ENCODE measurements around the gene MLH3. TPM values are rescaled to one million over a fixed set of nuclear protein-coding genes. Genes with fewer than 3 reads are reported as not detected.
A peak's percentile ranks its signal among the peaks of the same experiment; 100 is the strongest.

MLH3 gene
- total RNA-seq, 1 donor from 2014 or later: 20.0 TPM

- intact Hi-C loops (cut with DNase I): no loop called here
- no peak for DNase-seq (ENCODE audit: low spot score)
Measured at GRCh38 chr14:74977901-74978385, 73.3 kb downstream of the MLH3 start.

GRCh38 chr14:74977164-74977900 is 73.9 kb downstream of the MLH3 start:
- DNase-seq (ENCODE audit: low spot score): no peak
- intact Hi-C loops (cut with DNase I): no loop called here

GRCh38 chr14:74976264-74977113 is 74.8 kb downstream of the MLH3 start:
- DNase-seq (ENCODE audit: low spot score): peak; percentile 39
- intact Hi-C loops (cut with DNase I): no loop called here

- intact Hi-C loops (cut with DNase I): no loop called here
Measured at GRCh38 chr14:74975059-74975810, 76.0 kb downstream of the MLH3 start.

GRCh38 chr14:74974364-74975058 is 76.8 kb downstream of the MLH3 start:
- intact Hi-C loops (cut with DNase I): no loop called here
- peak; percentile 71 for DNase-seq (ENCODE audit: low spot score)

More at GRCh38 chr14:74975059-74975810, 76.0 kb downstream of the MLH3 start:
- DNase-seq (ENCODE audit: low spot score): peak; percentile 90

- intact Hi-C loops (cut with DNase I): no loop called here
- peak; percentile 55 for DNase-seq (ENCODE audit: low spot score)
Measured at GRCh38 chr14:74973905-74974363, 77.3 kb downstream of the MLH3 start.

GRCh38 chr14:74973003-74973653 is 78.1 kb downstream of the MLH3 start:
- peak; percentile 90 for DNase-seq (ENCODE audit: low spot score)
- intact Hi-C loops (cut with DNase I): no loop called here

- intact Hi-C loops (cut with DNase I): no loop called here
- DNase-seq (ENCODE audit: low spot score): no peak
Measured at GRCh38 chr14:74968811-74969210, 82.5 kb downstream of the MLH3 start.

GRCh38 chr14:74965486-74966153 is 85.6 kb downstream of the MLH3 start:
- intact Hi-C loops (cut with DNase I): no loop called here
- DNase-seq (ENCODE audit: low spot score): no peak

- no peak for DNase-seq (ENCODE audit: low spot score)
- intact Hi-C loops (cut with DNase I): no loop called here
Measured at GRCh38 chr14:74964787-74965485, 86.3 kb downstream of the MLH3 start.

Other genes with a start within 250 kb of the MLH3 start
- gene PROX2, start 175.3 kb downstream of the MLH3 start, total RNA-seq: not detected
- gene DLST, start 169.6 kb downstream of the MLH3 start, total RNA-seq: 202 TPM
- gene RPS6KL1, start 128.2 kb downstream of the MLH3 start, total RNA-seq: 19.8 TPM
- gene PGF, start 95.9 kb downstream of the MLH3 start, total RNA-seq: 9.4 TPM
- 36.4 TPM for gene EIF2B2, start 48.5 kb downstream of the MLH3 start, total RNA-seq
- gene ACYP1, start 12.6 kb upstream of the MLH3 start, total RNA-seq: 12.2 TPM
- 5.2 TPM for gene ZC2HC1C, start 18.2 kb upstream of the MLH3 start, total RNA-seq
- gene NEK9, start 75.6 kb upstream of the MLH3 start, total RNA-seq: 115 TPM
- 283 TPM for gene TMED10, start 125.1 kb upstream of the MLH3 start, total RNA-seq
- 25.8 TPM for gene FOS, start 227.4 kb upstream of the MLH3 start, total RNA-seq

Measured in cardiac septum (tissue), 1 donor.